ENCODE measurements around the gene LMTK3.

Gene LMTK3

GRCh38 chr19:48551437-48552302 is 40.0 kb upstream of the LMTK3 start, which contains the start of gene SULT2B1:
Gene SULT2B1 (plus strand): TSS chr19:48552172. CDS start chr19:48552253, 81 bp downstream.
- Histone ChIP-seq H3K36me3 (ENCODE audit: control insufficient read depth in 2 of 2, insufficient read depth in 2 of 2, low read length in 2 of 2) (no peaks in the 10 kb centered on the region), H3K4me1 (ENCODE audit: control insufficient read depth in 2 of 2, insufficient read depth in 2 of 2, low read length in 2 of 2) (peaks cover 17 to 25% of the 10 kb centered on the region in 2 donors), H3K4me3 (ENCODE audit: low read length in 2 of 2) (peak within 1 kb of the TSS; percentile 16 to 33), H3K27me3 (ENCODE audit: control insufficient read depth in 2 of 2, insufficient read depth in 2 of 2, low read length in 2 of 2) (peaks cover 0 to 16% of the 10 kb centered on the region in 2 donors), H3K27ac (ENCODE audit: low read depth in 2 of 2, low read length in 2 of 2) (no peak within 1 kb of the TSS), H3K9ac (ENCODE audit: low read depth in 1 of 2, low read length in 2 of 2) (no peak within 1 kb of the TSS), H3K9me3 (ENCODE audit: control insufficient read depth in 2 of 2, low read length in 2 of 2) (no peaks in the 10 kb centered on the region)

DNA sequence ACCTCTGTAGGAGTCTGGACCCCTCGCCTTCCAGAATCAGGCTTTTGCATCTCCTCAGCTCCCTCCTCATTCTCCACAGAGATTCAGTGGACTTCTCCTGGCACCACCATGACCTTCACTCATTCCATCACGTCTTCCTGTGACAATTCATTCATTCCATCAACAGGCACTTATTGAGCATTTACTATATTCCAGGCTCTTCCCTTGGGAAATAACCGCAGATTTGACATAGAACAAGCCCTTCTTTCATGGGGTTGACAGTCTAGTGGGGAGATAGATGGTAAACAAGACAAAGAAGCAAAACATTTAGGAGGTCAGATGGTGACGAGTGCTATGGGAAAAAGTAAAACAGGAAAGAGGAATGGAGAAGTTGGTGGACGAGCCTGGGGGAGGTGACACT is 37.7 kb upstream of the LMTK3 start:
- Histone ChIP-seq H3K36me3 (ENCODE audit: control insufficient read depth in 2 of 2, insufficient read depth in 2 of 2, low read length in 2 of 2) (no peaks in the 10 kb centered on the region), H3K4me1 (ENCODE audit: control insufficient read depth in 2 of 2, insufficient read depth in 2 of 2, low read length in 2 of 2) (peaks cover 17 to 21% of the 10 kb centered on the region in 2 donors), H3K9me3 (ENCODE audit: control insufficient read depth in 2 of 2, low read length in 2 of 2) (no peaks in the 10 kb centered on the region), H3K4me3 (ENCODE audit: low read length in 2 of 2) (no peak overlapping the region), H3K27ac (ENCODE audit: low read depth in 2 of 2, low read length in 2 of 2) (no peak overlapping the region), H3K27me3 (ENCODE audit: control insufficient read depth in 2 of 2, insufficient read depth in 2 of 2, low read length in 2 of 2) (peaks cover 3 to 18% of the 10 kb centered on the region in 2 donors), H3K9ac (ENCODE audit: low read depth in 1 of 2, low read length in 2 of 2) (no peak overlapping the region)

GRCh38 chr19:48548253-48548911 is 36.7 kb upstream of the LMTK3 start:
- Histone ChIP-seq H3K36me3 (ENCODE audit: control insufficient read depth in 2 of 2, insufficient read depth in 2 of 2, low read length in 2 of 2) (no peaks in the 10 kb centered on the region), H3K4me3 (ENCODE audit: low read length in 2 of 2) (no peak overlapping the region), H3K4me1 (ENCODE audit: control insufficient read depth in 2 of 2, insufficient read depth in 2 of 2, low read length in 2 of 2) (peaks cover 17 to 19% of the 10 kb centered on the region in 2 donors), H3K27me3 (ENCODE audit: control insufficient read depth in 2 of 2, insufficient read depth in 2 of 2, low read length in 2 of 2) (peaks cover 3 to 20% of the 10 kb centered on the region in 2 donors), H3K9ac (ENCODE audit: low read depth in 1 of 2, low read length in 2 of 2) (no peak overlapping the region), H3K9me3 (ENCODE audit: control insufficient read depth in 2 of 2, low read length in 2 of 2) (no peaks in the 10 kb centered on the region), H3K27ac (ENCODE audit: low read depth in 2 of 2, low read length in 2 of 2) (no peak overlapping the region)

DNA sequence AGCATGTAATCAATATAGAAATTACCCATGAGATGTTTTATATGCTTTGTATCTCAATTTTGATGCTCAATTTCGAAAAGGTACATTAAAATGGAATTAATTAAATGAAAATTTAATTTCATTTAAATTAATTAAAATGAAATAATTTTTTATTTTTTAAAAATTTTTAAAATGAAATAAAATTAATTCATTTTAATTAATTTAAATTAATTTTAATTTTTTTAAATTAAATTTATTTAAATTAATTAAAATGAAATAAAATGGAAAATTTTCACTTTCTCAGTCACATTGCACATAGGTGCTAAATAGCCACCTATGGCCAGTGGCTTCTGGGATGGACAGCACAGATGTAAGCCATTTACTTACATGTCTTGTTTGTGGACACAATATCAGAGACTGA is 36.1 kb upstream of the LMTK3 start:
- Histone ChIP-seq H3K4me1 (ENCODE audit: control insufficient read depth in 2 of 2, insufficient read depth in 2 of 2, low read length in 2 of 2) (peaks cover 16 to 22% of the 10 kb centered on the region in 2 donors), H3K4me3 (ENCODE audit: low read length in 2 of 2) (no peak overlapping the region), H3K27me3 (ENCODE audit: control insufficient read depth in 2 of 2, insufficient read depth in 2 of 2, low read length in 2 of 2) (peaks cover 3 to 22% of the 10 kb centered on the region in 2 donors), H3K27ac (ENCODE audit: low read depth in 2 of 2, low read length in 2 of 2) (no peak overlapping the region), H3K36me3 (ENCODE audit: control insufficient read depth in 2 of 2, insufficient read depth in 2 of 2, low read length in 2 of 2) (no peaks in the 10 kb centered on the region), H3K9me3 (ENCODE audit: control insufficient read depth in 2 of 2, low read length in 2 of 2) (no peaks in the 10 kb centered on the region), H3K9ac (ENCODE audit: low read depth in 1 of 2, low read length in 2 of 2) (no peak overlapping the region)

DNA sequence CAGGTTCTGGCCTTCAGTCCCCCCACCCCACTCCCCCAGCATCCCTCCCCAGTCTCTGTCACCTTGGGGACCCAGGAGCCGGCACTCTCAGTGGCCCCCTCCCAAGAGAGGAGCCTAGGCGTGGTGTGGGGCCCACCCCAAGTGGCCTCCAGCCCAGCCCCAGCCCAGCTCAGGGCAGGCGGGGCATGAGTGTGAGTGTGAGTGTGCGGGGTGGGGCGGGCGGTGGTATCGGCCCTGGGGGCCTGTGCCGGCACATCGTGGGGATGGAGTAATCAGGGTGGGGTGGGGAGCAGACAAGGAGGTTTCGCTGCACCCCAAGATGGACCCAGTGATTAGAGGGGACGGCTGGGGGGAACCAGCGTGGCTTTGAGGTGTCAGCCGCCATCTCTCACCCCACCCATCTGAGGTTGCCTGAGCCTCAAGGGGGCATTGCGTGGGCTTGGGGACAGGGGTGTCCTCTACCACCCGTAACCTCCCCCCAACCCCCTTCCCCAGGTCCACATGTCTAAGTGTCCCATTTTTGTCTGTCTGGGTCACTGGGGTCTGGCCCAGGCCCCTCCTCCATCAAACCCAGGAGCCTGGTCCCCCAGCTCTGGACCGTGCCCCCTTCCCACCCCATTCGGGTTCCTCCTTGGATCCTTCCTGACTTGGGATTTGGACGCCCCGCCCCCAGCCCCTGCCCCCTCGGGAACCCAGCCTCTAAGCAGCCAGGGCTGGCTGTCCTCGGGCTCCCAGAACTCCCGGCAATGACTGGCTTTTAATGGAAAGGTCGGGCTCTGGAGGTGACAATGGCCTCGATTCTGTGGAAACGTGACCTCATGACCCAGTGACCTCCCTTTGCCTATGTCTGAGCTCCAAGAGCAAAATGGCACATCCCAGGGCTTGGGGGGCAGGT is 33.5 kb upstream of the LMTK3 start:
- H3K27me3 ChIP-seq (ENCODE audit: control insufficient read depth in 2 of 2, insufficient read depth in 2 of 2, low read length in 2 of 2), result peaks cover 3 to 27% of the 10 kb centered on the region in 2 donors
- H3K36me3 ChIP-seq (ENCODE audit: control insufficient read depth in 2 of 2, insufficient read depth in 2 of 2, low read length in 2 of 2), result no peaks in the 10 kb centered on the region
- no peak overlapping the region for H3K4me3 ChIP-seq (ENCODE audit: low read length in 2 of 2)
- H3K27ac ChIP-seq (ENCODE audit: low read depth in 2 of 2, low read length in 2 of 2), result no peak overlapping the region
- no peak overlapping the region for H3K9ac ChIP-seq (ENCODE audit: low read depth in 1 of 2, low read length in 2 of 2)
- H3K4me1 ChIP-seq (ENCODE audit: control insufficient read depth in 2 of 2, insufficient read depth in 2 of 2, low read length in 2 of 2), result peaks cover 3 to 5% of the 10 kb centered on the region in 2 donors
- H3K9me3 ChIP-seq (ENCODE audit: control insufficient read depth in 2 of 2, low read length in 2 of 2), result no peaks in the 10 kb centered on the region

- peaks cover 3 to 5% of the 10 kb centered on the region in 2 donors for H3K4me1 ChIP-seq (ENCODE audit: control insufficient read depth in 2 of 2, insufficient read depth in 2 of 2, low read length in 2 of 2)
- H3K27ac ChIP-seq (ENCODE audit: low read depth in 2 of 2, low read length in 2 of 2), result no peak overlapping the region
- H3K9me3 ChIP-seq (ENCODE audit: control insufficient read depth in 2 of 2, low read length in 2 of 2), result no peaks in the 10 kb centered on the region
- no peak overlapping the region for H3K4me3 ChIP-seq (ENCODE audit: low read length in 2 of 2)
- peaks cover 3 to 21% of the 10 kb centered on the region in 2 donors for H3K27me3 ChIP-seq (ENCODE audit: control insufficient read depth in 2 of 2, insufficient read depth in 2 of 2, low read length in 2 of 2)
- H3K9ac ChIP-seq (ENCODE audit: low read depth in 1 of 2, low read length in 2 of 2), result no peak overlapping the region
- no peaks in the 10 kb centered on the region for H3K36me3 ChIP-seq (ENCODE audit: control insufficient read depth in 2 of 2, insufficient read depth in 2 of 2, low read length in 2 of 2)
These were observed 31.6 kb upstream of the LMTK3 start for GRCh38 chr19:48543121-48543710.

DNA sequence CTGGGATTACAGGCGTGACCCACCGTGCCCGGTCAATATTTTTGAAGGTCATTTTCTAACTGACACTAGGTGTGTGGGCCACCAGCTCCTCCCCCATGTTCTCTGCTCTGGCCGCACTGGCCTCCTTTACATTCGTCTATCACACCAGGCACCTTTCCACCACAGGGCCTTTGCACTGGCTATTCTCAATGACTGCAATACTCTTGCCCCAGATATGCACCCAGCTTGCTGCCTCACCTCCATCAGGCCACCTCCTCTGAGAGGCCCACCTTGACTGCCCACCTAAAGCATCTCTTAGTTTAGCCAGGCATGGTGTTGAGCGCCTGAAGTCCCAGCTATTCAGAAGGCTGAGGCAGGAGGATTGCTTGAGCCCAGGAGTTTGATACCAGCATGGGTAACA is 30.2 kb upstream of the LMTK3 start:
- H3K27me3 ChIP-seq (ENCODE audit: control insufficient read depth in 2 of 2, insufficient read depth in 2 of 2, low read length in 2 of 2), result peaks cover 3 to 23% of the 10 kb centered on the region in 2 donors
- H3K4me3 ChIP-seq (ENCODE audit: low read length in 2 of 2), result no peak overlapping the region
- H3K9me3 ChIP-seq (ENCODE audit: control insufficient read depth in 2 of 2, low read length in 2 of 2), result no peaks in the 10 kb centered on the region
- no peak overlapping the region for H3K9ac ChIP-seq (ENCODE audit: low read depth in 1 of 2, low read length in 2 of 2)
- no peaks in the 10 kb centered on the region for H3K36me3 ChIP-seq (ENCODE audit: control insufficient read depth in 2 of 2, insufficient read depth in 2 of 2, low read length in 2 of 2)
- H3K4me1 ChIP-seq (ENCODE audit: control insufficient read depth in 2 of 2, insufficient read depth in 2 of 2, low read length in 2 of 2), result peaks cover 3 to 5% of the 10 kb centered on the region in 2 donors
- no peak overlapping the region for H3K27ac ChIP-seq (ENCODE audit: low read depth in 2 of 2, low read length in 2 of 2)

DNA sequence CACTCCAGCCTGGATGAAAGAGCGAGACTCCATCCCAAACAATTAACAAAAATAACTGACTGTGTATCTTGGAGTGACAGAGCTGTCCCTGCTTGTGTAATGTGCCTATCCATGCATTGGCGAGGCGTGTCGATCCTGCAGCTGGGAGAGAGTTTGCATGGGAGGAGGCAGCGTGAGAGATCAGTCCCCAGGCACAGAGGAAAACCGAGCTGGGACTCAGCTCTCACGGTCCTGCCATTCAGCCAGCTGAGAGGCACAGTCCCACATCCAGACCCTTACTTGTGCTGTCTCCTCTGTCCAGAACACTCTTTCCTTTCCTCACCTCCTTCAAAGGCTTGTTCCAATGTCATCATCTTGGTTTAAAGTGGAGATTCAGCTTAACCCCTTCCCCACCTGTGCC is 28.5 kb upstream of the LMTK3 start:
- no peak overlapping the region for H3K27ac ChIP-seq (ENCODE audit: low read depth in 2 of 2, low read length in 2 of 2)
- peaks cover 0 to 20% of the 10 kb centered on the region in 2 donors for H3K27me3 ChIP-seq (ENCODE audit: control insufficient read depth in 2 of 2, insufficient read depth in 2 of 2, low read length in 2 of 2)
- H3K9me3 ChIP-seq (ENCODE audit: control insufficient read depth in 2 of 2, low read length in 2 of 2), result no peaks in the 10 kb centered on the region
- H3K4me3 ChIP-seq (ENCODE audit: low read length in 2 of 2), result no peak overlapping the region
- H3K4me1 ChIP-seq (ENCODE audit: control insufficient read depth in 2 of 2, insufficient read depth in 2 of 2, low read length in 2 of 2), result peaks cover 3 to 5% of the 10 kb centered on the region in 2 donors
- no peak overlapping the region for H3K9ac ChIP-seq (ENCODE audit: low read depth in 1 of 2, low read length in 2 of 2)
- no peaks in the 10 kb centered on the region for H3K36me3 ChIP-seq (ENCODE audit: control insufficient read depth in 2 of 2, insufficient read depth in 2 of 2, low read length in 2 of 2)

- no peak overlapping the region for H3K9ac ChIP-seq (ENCODE audit: low read depth in 1 of 2, low read length in 2 of 2)
These were observed 28.0 kb upstream of the LMTK3 start for GRCh38 chr19:48539503-48540096.

More at GRCh38 chr19:48539503-48540096, 28.0 kb upstream of the LMTK3 start:
- H3K4me1 ChIP-seq (ENCODE audit: control insufficient read depth in 2 of 2, insufficient read depth in 2 of 2, low read length in 2 of 2), result peaks cover 3 to 5% of the 10 kb centered on the region in 2 donors
- H3K27ac ChIP-seq (ENCODE audit: low read depth in 2 of 2, low read length in 2 of 2), result no peak overlapping the region
- H3K36me3 ChIP-seq (ENCODE audit: control insufficient read depth in 2 of 2, insufficient read depth in 2 of 2, low read length in 2 of 2), result no peaks in the 10 kb centered on the region
- H3K27me3 ChIP-seq (ENCODE audit: control insufficient read depth in 2 of 2, insufficient read depth in 2 of 2, low read length in 2 of 2), result peaks cover 0 to 20% of the 10 kb centered on the region in 2 donors
- H3K9me3 ChIP-seq (ENCODE audit: control insufficient read depth in 2 of 2, low read length in 2 of 2), result no peaks in the 10 kb centered on the region
- H3K4me3 ChIP-seq (ENCODE audit: low read length in 2 of 2), result no peak overlapping the region

Measured in mucosa of rectum (tissue), 2 donors.